ENCODE results near the gene YPEL4.

DNA sequence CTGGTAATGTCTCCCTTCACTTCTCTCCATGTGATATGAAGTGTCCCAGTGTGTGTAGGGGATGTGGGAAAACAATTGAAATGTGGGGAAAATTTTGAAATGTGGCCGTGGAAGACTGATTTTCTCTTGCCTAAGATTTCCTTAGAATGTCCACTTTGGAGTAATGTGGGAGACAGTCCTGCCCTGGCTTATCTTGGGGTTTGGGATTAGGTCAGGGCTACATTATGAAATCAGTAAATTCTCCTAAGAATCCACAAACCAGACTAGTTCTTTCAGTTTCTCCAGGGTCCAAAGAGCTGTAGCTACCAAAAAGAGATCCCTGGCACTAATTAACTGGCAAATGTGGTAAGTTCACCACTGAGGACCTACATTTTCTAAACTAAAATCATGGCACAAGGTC, 22.8 kb downstream of the YPEL4 start:
- TF ChIP-seq, protein P1, sequence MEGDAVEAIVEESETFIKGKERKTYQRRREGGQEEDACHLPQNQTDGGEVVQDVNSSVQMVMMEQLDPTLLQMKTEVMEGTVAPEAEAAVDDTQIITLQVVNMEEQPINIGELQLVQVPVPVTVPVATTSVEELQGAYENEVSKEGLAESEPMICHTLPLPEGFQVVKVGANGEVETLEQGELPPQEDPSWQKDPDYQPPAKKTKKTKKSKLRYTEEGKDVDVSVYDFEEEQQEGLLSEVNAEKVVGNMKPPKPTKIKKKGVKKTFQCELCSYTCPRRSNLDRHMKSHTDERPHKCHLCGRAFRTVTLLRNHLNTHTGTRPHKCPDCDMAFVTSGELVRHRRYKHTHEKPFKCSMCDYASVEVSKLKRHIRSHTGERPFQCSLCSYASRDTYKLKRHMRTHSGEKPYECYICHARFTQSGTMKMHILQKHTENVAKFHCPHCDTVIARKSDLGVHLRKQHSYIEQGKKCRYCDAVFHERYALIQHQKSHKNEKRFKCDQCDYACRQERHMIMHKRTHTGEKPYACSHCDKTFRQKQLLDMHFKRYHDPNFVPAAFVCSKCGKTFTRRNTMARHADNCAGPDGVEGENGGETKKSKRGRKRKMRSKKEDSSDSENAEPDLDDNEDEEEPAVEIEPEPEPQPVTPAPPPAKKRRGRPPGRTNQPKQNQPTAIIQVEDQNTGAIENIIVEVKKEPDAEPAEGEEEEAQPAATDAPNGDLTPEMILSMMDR (IDR thresholded peaks at IDR 0.05): no peak
- TF ChIP-seq POLR2A (IDR thresholded peaks at IDR 0.05): no peak
